ENCODE results near the gene C12orf54.
"Not testable (repeated sequence)": the region's sequence is repeated elsewhere in the genome, so short reads cannot be mapped to it uniquely, and the experiment has no call there.

C12orf54 gene

DNA sequence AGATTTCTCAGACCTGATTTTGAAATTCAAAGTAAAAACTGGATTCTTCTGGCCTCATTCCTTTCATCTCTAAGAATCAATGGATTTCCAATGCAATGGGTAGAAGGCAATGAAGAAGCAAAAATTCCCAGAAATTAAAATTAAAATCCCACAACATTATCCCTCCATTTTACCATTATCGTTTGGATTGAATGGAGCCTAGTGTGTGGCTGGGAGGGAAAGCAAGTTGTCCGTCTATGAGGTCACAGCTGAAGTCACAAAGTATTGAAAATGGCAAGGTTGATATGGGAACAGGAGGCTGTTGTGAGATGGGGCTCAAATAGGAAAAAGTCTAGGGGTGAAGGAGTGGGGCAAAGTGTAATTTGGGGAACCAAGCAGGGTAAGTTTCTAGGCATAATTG is at the start of gene C12orf54:
Gene C12orf54 (plus strand): TSS at position 301 of the 400 bp plus-strand sequence. CDS start 799 bp downstream, outside the sequence.
- DNase-seq, result no peak

DNA sequence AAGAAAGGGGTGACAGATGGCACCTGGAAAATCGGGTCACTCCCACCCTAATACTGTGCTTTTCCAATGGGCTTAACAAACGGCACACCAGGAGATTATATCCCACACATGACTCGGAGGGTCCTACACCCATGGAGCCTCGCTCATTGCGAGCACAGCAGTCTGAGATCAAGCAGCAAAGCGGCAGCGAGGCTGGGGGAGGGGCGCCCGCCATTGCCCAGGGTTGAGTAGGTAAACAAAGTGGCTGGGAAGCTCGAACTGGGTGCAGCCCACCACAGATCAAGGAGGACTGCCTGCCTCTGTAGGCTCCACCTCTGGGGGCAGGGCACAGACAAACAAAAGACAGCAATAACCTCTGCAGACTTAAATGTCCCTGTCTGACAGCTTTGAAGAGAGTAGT is 48.3 kb upstream of the C12orf54 start:
- DNase-seq, result not testable (repeated sequence)

DNA sequence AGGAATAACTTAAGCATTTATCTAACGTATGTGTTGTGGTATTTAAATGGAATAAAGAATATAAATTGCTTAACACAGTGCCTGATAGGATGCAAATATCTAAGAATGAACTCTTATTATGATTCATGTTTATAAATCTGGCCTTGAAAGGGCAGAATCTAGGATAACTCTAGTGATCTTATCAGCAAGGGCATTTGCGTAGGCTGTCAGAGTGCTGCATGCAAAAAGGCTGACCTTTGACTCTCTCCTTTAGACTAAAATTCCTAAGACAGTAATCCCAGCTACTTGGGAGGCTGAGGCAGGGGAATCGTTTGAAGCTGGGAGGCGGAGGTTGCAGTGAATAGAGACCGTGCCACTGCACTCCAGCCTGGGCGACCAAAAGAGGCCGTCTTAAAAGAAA is 41.2 kb upstream of the C12orf54 start:
- no peak for DNase-seq

- no peak for DNase-seq
These were observed 40.0 kb upstream of the C12orf54 start for GRCh38 chr12:48442179-48442847.

DNA sequence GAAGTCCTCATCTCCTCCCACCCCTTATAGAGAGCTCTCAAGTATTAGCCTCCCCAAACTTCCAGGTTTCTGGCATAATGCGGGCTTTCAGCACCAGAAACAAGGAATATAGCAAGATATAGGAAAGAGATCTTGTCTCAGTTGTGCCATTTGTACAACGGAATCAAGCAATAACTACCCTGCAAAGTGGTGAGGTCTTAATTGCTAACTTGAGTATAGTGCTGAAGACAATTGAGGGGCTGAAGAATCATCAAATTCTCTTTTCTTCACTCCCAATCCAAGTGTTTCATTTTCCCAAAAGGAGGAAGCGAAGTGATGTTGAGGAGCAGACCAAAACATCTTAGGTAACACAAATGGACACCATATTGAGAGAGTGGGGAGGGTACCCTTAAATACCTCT is 36.8 kb upstream of the C12orf54 start:
- no peak for DNase-seq

DNA sequence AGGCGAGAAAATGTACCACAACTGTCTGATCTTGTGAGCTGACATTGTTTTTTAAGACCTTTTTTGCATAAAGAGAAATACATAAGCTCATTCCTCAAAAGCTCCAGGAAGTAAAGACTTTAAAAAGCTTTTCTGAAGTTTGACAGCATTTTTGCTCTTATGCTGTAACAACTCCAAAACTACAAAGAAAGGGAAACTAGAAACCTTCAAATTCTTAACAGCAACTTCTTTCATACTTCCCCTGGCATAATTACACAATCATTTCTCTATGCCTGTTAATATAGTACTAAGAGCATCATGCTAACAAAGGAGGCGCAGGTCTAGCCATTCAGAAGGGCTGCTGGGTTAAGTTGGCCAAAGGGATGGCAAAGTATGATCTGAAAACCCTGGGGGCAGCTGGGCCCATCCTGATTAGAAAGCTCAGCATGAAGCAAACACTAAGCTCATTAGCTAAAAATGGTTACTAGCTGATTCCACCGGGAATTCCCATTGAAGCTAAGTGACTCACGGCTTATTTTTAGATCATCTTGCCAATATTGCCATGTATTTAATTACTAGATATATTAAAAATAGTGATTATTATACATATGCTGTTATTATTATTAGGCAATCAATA is 36.0 kb upstream of the C12orf54 start:
- no peak for DNase-seq

DNA sequence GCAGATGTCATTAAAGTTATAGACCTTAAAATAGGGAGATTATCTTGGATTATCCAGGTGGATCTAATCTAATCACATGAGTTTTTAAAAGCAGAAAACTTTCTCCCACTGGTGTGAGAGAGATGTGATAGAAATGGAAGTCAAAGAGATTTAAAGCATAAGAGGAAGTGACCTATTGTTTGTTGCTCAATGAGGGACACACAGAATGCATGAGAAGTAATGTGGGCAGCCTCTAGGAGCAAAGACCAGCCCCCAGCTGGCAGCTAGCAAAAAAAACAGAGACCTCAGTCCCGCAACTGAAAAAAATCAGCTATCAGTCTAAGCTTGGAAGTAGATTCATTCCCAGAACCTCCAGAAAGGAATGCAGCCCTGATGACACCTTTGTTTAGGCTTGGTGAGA is 34.5 kb upstream of the C12orf54 start:
- DNase-seq, result no peak

- no peak for DNase-seq
These were observed 30.9 kb upstream of the C12orf54 start for GRCh38 chr12:48451372-48451771.

DNA sequence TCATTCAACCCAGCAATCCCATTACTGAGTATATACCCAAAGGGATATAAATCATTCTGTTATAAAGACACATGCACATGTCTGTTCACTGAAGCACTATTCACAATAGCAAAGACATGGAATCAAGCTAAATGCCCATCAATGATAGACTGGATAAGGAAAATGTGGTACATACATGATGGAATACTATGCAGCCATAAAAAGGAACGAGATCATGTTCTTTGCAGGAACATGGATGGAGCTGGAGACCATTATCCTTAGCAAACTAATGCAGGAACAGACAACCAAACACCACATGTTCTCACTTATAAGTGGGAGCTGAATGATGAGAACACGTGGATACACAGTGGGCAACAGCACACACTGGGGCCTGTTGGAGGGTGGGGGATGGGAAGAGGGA is 29.3 kb upstream of the C12orf54 start:
- DNase-seq, result not testable (repeated sequence)

GRCh38 chr12:48454667-48455066 is 27.6 kb upstream of the C12orf54 start:
- no peak for DNase-seq

- no peak for DNase-seq
These were observed 27.2 kb upstream of the C12orf54 start for GRCh38 chr12:48455116-48455515.

- no peak for DNase-seq
These were observed 23.0 kb upstream of the C12orf54 start for GRCh38 chr12:48459259-48459658.

DNA sequence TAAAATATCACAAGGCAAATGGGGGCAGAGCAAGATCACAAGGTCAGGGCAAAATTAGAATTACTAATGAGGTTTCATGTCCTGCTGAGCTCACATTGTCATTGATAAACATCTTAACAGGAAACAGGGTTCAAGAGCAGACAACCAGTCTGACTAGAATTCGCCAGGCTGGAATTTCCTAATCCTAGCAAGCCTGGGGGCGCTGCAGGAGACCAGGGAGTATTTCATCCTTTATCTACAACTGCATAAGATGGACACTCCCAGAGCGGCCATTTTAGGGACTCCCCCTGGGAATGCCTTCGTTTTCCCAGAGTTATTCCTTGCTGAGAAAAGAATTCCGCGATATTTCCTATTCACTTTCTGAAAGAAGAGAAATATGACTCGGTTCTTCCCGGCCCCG is 13.3 kb upstream of the C12orf54 start:
- DNase-seq, result not testable (repeated sequence)

- DNase-seq, result no peak
These were observed 10.0 kb upstream of the C12orf54 start, which contains the start of gene ANP32D for GRCh38 chr12:48472259-48472658. TSS of gene ANP32D (plus strand) at chr12:48472559. CDS start at chr12:48472665, 106 bp downstream.

- no peak for DNase-seq
These were observed 9.2 kb upstream of the C12orf54 start for GRCh38 chr12:48473061-48473460.

DNA sequence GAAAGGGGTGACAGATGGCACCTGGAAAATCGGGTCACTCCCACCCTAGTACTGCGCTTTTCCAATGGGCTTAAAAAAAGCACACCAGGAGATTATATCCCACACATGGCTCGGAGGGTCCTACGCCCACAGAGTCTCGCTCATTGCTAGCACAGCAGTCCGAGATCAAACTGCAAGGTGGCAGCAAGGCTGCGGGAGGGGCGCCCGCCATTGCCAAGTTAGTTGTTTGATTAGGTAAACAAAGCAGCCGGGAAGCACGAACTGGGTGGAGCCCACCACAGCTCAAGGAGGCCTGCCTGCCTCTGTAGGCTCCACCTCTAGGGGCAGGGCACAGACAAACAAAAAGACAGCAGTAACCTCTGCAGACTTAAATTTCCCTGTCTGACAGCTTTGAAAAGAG is 7.8 kb upstream of the C12orf54 start:
- DNase-seq, result not testable (repeated sequence)

DNA sequence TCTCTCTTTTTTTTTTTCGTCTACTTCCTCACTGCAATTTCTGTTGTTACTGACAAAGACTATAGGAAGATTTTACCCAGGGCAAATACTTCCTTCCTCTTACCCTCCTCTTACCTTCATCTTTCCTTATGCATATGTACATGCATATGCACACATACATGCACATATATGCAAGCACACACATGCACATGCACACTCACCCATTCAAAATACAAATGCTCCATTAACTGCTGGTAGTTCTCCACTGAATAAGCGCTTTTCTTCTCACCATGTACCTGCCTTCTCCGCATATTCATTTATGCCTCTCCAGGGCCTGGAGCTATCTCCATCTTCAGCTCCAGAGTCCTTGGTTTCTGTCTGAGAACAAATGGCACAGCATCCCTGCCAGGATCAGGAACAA is 632 bp downstream of the C12orf54 start:
- DNase-seq, result no peak

GRCh38 chr12:48486261-48486660 is 4.0 kb downstream of the C12orf54 start:
- DNase-seq, result no peak

GRCh38 chr12:48486679-48487078 is 4.4 kb downstream of the C12orf54 start:
- no peak for DNase-seq

DNA sequence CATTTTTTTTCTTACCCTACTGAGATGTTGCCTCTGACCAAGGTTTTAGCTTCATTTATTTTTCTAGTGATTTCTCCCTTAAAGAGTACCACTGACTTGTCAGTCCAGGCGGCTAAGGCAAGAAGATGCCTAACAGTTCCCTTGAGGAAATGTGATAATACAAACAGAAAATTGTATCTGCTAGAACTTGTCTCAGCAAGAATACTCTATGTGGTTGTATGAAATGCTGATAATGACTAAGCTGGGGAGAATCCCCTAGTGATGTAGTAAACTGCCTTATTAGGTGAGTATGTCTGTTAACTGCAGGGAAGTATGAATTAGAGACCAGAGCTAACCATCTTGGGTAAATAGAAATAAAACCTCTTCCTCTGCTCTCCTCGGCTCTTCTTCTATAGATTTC is 6.7 kb downstream of the C12orf54 start:
- DNase-seq, result no peak

DNA sequence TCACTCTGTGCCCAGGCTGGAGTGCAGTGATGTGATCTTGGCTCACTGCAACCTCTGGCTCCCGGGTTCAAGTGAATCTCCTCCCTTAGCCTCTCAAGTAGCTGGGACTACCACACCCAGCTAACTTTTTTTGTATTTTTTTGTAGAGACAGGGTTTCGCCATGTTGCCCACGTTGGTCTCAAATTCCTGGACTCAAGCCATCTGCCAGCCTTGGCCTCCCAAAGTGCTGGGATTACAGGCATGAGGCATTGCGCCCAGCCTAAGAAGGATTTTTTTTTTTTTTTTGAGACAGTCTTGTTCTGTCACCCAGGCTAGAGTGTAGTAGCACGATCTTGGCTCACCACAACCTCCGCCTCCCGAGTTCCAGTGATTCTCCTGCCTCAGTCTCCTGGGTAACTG is 7.2 kb downstream of the C12orf54 start:
- DNase-seq, result not testable (repeated sequence)

- DNase-seq, result not testable (repeated sequence)
These were observed 18.0 kb downstream of the C12orf54 start for GRCh38 chr12:48500281-48500680.

- DNase-seq, result not testable (repeated sequence)
These were observed 24.5 kb downstream of the C12orf54 start for GRCh38 chr12:48506836-48507235.

DNA sequence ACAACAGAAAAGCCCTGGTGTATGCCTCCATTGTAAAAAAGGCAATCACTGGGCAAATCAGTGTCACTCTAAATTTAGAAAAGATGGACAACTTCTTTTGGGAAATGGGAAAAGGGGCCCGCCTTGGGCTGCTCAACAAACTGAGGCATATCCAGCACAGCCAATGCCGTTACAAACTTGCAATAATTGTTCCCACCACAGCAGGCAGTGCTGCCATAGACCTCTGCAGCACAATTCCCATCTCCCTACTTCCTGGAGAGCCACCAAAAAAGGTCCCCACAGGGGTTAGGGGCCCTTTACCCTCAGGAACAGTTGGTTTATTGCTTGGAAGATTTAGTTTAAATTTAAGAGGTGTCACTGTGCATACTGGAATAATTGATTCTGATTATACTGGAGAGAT is 26.7 kb downstream of the C12orf54 start:
- DNase-seq, result no peak

DNA sequence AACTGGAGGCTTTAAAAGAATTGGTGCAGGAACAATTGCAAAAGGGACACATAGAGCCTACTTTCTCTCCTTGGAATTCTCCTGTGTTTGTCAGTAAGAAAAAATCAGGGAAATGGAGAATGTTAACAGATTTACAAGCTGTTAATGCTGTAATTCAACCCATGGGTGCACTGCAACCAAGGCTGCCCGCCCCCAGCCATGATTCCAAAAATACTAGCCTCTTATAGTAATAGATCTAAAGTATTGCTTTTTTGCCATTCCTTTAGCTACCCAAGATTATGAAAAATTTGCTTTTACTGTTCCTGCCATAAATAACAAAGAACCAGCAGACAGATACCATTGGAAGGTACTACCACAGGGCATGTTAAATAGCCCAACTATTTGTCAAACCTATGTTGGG is 27.8 kb downstream of the C12orf54 start:
- no peak for DNase-seq

All from NCI-H524 treated with DMSO at 0.1 percent for 48 hours (cell line).